Adipocyte (in vitro differentiated cells): ENCODE data around the gene ESPNL.

Experiments
- DNase-seq: peaks from one replicate; pipeline ENCODE4 v3.0.0-alpha.2; 2015; ENCODE audit warnings: low read depth
- H3K27me3 ChIP-seq: replicated peaks from 2 replicates; pipeline ENCODE4 v1.7.0; 2013; ENCODE audit warnings: mild to moderate bottlenecking, low read length, moderate library complexity; ENCODE audit not compliant: control insufficient read depth, insufficient read depth
- H3K36me3 ChIP-seq: 2 replicates; pipeline ENCODE4 v1.7.0; 2013; ENCODE audit warnings: low read length, mild to moderate bottlenecking, moderate library complexity; ENCODE audit not compliant: control insufficient read depth, insufficient read depth, severe bottlenecking
- H3K4me1 ChIP-seq: 2 replicates; pipeline ENCODE4 v1.7.0; 2013; ENCODE audit warnings: mild to moderate bottlenecking, low read length, moderate library complexity; ENCODE audit not compliant: control insufficient read depth, insufficient read depth
- H3K4me3 ChIP-seq: 2 replicates; pipeline ENCODE4 v1.7.0; 2013; ENCODE audit warnings: mild to moderate bottlenecking, low read length, moderate library complexity
- H3K9ac ChIP-seq: 2 replicates; pipeline ENCODE4 v1.7.0; 2013; ENCODE audit warnings: mild to moderate bottlenecking, low read length, moderate library complexity
- H3K9me3 ChIP-seq: 2 replicates; pipeline ENCODE4 v1.7.0; 2013; ENCODE audit warnings: mild to moderate bottlenecking, low read length, moderate library complexity; ENCODE audit not compliant: control insufficient read depth

ESPNL gene

GRCh38 chr2:238143239-238143951 lies 43.3 kb downstream of the ESPNL start:
- peaks cover 10% of the 10 kb centered on the region for H3K4me1 ChIP-seq
- no peaks in the 10 kb centered on the region for H3K36me3 ChIP-seq
- H3K4me3 ChIP-seq = no peak overlapping the region
- DNase-seq = peak; percentile 63
- no peak overlapping the region for H3K9ac ChIP-seq
- H3K27me3 ChIP-seq = no peaks in the 10 kb centered on the region
- H3K9me3 ChIP-seq = no peaks in the 10 kb centered on the region

GRCh38 chr2:238144262-238144661 lies 44.1 kb downstream of the ESPNL start:
- Histone ChIP-seq H3K27me3 (no peaks in the 10 kb centered on the region), H3K4me3 (no peak overlapping the region), H3K36me3 (no peaks in the 10 kb centered on the region), H3K9me3 (no peaks in the 10 kb centered on the region), H3K4me1 (peaks cover 10% of the 10 kb centered on the region), H3K9ac (no peak overlapping the region)
- no peak for DNase-seq

GRCh38 chr2:238145046-238145445 lies 44.9 kb downstream of the ESPNL start:
- DNase-seq = no peak
- Histone ChIP-seq H3K9me3 (no peaks in the 10 kb centered on the region), H3K36me3 (no peaks in the 10 kb centered on the region), H3K4me3 (no peak overlapping the region), H3K9ac (no peak overlapping the region), H3K27me3 (no peaks in the 10 kb centered on the region), H3K4me1 (peaks cover 10% of the 10 kb centered on the region)

- no peaks in the 10 kb centered on the region for H3K36me3 ChIP-seq
- DNase-seq = no peak
- H3K9me3 ChIP-seq = no peaks in the 10 kb centered on the region
- no peaks in the 10 kb centered on the region for H3K27me3 ChIP-seq
- no peak overlapping the region for H3K4me3 ChIP-seq
- peaks cover 10% of the 10 kb centered on the region for H3K4me1 ChIP-seq
- H3K9ac ChIP-seq = no peak overlapping the region
Observed at GRCh38 chr2:238145851-238146250, 45.7 kb downstream of the ESPNL start.

GRCh38 chr2:238146884-238147544 lies 46.9 kb downstream of the ESPNL start:
- no peaks in the 10 kb centered on the region for H3K36me3 ChIP-seq
- no peak overlapping the region for H3K4me3 ChIP-seq
- no peaks in the 10 kb centered on the region for H3K9me3 ChIP-seq
- H3K9ac ChIP-seq = no peak overlapping the region
- no peak for DNase-seq
- peaks cover 10% of the 10 kb centered on the region for H3K4me1 ChIP-seq
- H3K27me3 ChIP-seq = no peaks in the 10 kb centered on the region

- Histone ChIP-seq H3K9me3 (no peaks in the 10 kb centered on the region), H3K36me3 (no peaks in the 10 kb centered on the region), H3K4me1 (peaks cover under 1% of the 10 kb centered on the region), H3K4me3 (no peak overlapping the region), H3K9ac (no peak overlapping the region), H3K27me3 (no peaks in the 10 kb centered on the region)
- no peak for DNase-seq
Observed at GRCh38 chr2:238148981-238149380, 48.8 kb downstream of the ESPNL start.

- no peak overlapping the region for H3K9ac ChIP-seq
Observed at GRCh38 chr2:238149841-238150572, 49.9 kb downstream of the ESPNL start.

GRCh38 chr2:238150686-238151085 lies 50.5 kb downstream of the ESPNL start:
- Histone ChIP-seq H3K4me1 (no peaks in the 10 kb centered on the region), H3K9ac (no peak overlapping the region), H3K9me3 (peaks cover 4% of the 10 kb centered on the region), H3K4me3 (no peak overlapping the region), H3K36me3 (no peaks in the 10 kb centered on the region), H3K27me3 (no peaks in the 10 kb centered on the region)
- no peak for DNase-seq

More at GRCh38 chr2:238149841-238150572, 49.9 kb downstream of the ESPNL start:
- H3K4me1 ChIP-seq = no peaks in the 10 kb centered on the region
- no peaks in the 10 kb centered on the region for H3K36me3 ChIP-seq
- DNase-seq = no peak
- peaks cover 4% of the 10 kb centered on the region for H3K9me3 ChIP-seq
- no peak overlapping the region for H3K4me3 ChIP-seq
- no peaks in the 10 kb centered on the region for H3K27me3 ChIP-seq

GRCh38 chr2:238151205-238151604 lies 51.1 kb downstream of the ESPNL start:
- H3K9me3 ChIP-seq = peaks cover 4% of the 10 kb centered on the region
- DNase-seq = no peak

GRCh38 chr2:238151628-238152235 lies 51.6 kb downstream of the ESPNL start:
- Histone ChIP-seq H3K4me3 (no peak overlapping the region), H3K9ac (no peak overlapping the region), H3K9me3 (peaks cover 4% of the 10 kb centered on the region), H3K4me1 (no peaks in the 10 kb centered on the region), H3K36me3 (no peaks in the 10 kb centered on the region), H3K27me3 (no peaks in the 10 kb centered on the region)
- no peak for DNase-seq

More at GRCh38 chr2:238151205-238151604, 51.1 kb downstream of the ESPNL start:
- H3K27me3 ChIP-seq = no peaks in the 10 kb centered on the region
- H3K4me1 ChIP-seq = no peaks in the 10 kb centered on the region
- H3K4me3 ChIP-seq = no peak overlapping the region
- no peak overlapping the region for H3K9ac ChIP-seq
- H3K36me3 ChIP-seq = no peaks in the 10 kb centered on the region
